Glutamatergic neuron (in vitro differentiated cells): Measurements from ENCODE around the gene GALNT9. TPM values are rescaled to one million over a fixed set of nuclear protein-coding genes. Genes with fewer than 3 reads are reported as not detected.

ENCODE experiments used
- DNase-seq: peaks from one replicate; pipeline ENCODE4 v3.0.0; 2022
- H3K27ac Mint-ChIP-seq: one replicate; pipeline ENCODE4 v1.8.0; 2020; ENCODE audit warnings: mild to moderate bottlenecking, mixed read lengths, inconsistent platforms; ENCODE audit not compliant: unreplicated experiment
- H3K27me3 Mint-ChIP-seq: one replicate; pipeline ENCODE4 v1.8.0; 2020; ENCODE audit warnings: mild to moderate bottlenecking, moderate library complexity, mixed read lengths, inconsistent platforms; ENCODE audit not compliant: unreplicated experiment
- H3K36me3 Mint-ChIP-seq: one replicate; pipeline ENCODE4 v1.8.0; 2020; ENCODE audit warnings: mild to moderate bottlenecking, mixed read lengths, inconsistent platforms; ENCODE audit not compliant: unreplicated experiment
- H3K4me1 Mint-ChIP-seq: one replicate; pipeline ENCODE4 v1.8.0; 2020; ENCODE audit warnings: mild to moderate bottlenecking, low read depth, mixed read lengths, inconsistent platforms; ENCODE audit not compliant: unreplicated experiment
- H3K4me3 Mint-ChIP-seq: one replicate; pipeline ENCODE4 v1.8.0; 2020; ENCODE audit warnings: mild to moderate bottlenecking, mixed read lengths, inconsistent platforms; ENCODE audit not compliant: unreplicated experiment
- H3K9me3 Mint-ChIP-seq: one replicate; pipeline ENCODE4 v1.8.0; 2020; ENCODE audit warnings: mild to moderate bottlenecking, moderate library complexity, mixed read lengths, inconsistent platforms; ENCODE audit not compliant: unreplicated experiment
- total RNA-seq: library from RNA; stranded (reverse); fragmentation: NEBNext Ultra II Directional; extraction: Animal tissue kit (Norgen Biotek cat#: 25700); gene quantifications from one replicate; pipeline ENCODE4 v1.2.1, GENCODE V29; 2021; ENCODE audit not compliant: unreplicated experiment
- TF ChIP-seq, protein P1 (sequence below): fragments of 200-600 bp; sonication (generic); IDR thresholded peaks from one replicate; pipeline ENCODE4 v1.5.0; 2021; ENCODE audit not compliant: partially characterized antibody, unreplicated experiment

The GALNT9 gene
- total RNA-seq, 1 donor from 2014 or later = 13.7 TPM

DNA sequence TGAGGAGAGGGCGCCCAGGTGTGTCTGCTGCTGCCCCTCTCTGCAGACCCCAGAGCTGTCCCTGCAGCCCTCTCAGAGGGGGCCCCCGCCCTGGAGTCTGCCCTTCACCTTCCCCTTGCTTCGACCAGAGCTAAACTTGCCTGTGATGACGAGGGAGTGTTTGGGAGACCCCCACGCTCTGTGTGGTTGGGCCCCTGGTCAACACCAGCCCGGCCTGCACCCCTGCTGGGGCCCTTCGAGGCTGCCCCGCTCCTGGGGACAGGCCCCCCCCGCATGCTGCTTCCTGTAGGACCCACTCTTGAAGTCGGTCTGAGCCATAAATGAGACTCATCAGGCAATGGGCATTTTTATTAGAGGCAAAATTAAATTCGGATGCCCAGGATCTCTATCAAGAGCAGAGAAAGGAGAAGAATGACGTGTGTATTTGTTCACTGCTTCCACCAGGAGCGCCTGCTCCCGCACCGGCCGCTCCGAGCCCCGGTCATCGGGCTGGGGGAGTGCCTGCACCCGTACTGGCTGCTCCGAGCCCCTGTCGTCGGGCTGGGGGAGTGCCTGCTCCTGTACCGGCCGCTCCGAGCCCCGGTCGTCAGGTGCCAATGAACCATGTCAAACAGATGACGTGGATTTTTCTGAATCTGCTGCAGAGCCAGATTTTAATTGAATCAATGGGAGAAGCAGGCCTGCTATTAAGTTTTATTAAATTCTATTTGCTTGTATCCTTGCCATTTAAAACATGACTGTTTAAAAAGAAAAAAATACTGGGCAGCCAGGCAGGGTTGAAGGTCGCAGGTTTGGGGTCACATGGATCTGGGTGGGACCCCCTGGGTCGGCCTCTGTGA is 137.5 kb downstream of the GALNT9 start:
- Mint-ChIP-seq H3K36me3 (peaks cover 4% of the 10 kb centered on the region), H3K4me3 (no peak overlapping the region), H3K27ac (no peak overlapping the region), H3K9me3 (peaks cover 2% of the 10 kb centered on the region), H3K4me1 (no peaks in the 10 kb centered on the region), H3K27me3 (peaks cover 7% of the 10 kb centered on the region)
- TF ChIP-seq, protein P1, sequence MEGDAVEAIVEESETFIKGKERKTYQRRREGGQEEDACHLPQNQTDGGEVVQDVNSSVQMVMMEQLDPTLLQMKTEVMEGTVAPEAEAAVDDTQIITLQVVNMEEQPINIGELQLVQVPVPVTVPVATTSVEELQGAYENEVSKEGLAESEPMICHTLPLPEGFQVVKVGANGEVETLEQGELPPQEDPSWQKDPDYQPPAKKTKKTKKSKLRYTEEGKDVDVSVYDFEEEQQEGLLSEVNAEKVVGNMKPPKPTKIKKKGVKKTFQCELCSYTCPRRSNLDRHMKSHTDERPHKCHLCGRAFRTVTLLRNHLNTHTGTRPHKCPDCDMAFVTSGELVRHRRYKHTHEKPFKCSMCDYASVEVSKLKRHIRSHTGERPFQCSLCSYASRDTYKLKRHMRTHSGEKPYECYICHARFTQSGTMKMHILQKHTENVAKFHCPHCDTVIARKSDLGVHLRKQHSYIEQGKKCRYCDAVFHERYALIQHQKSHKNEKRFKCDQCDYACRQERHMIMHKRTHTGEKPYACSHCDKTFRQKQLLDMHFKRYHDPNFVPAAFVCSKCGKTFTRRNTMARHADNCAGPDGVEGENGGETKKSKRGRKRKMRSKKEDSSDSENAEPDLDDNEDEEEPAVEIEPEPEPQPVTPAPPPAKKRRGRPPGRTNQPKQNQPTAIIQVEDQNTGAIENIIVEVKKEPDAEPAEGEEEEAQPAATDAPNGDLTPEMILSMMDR = no peak
- DNase-seq = no peak

DNA sequence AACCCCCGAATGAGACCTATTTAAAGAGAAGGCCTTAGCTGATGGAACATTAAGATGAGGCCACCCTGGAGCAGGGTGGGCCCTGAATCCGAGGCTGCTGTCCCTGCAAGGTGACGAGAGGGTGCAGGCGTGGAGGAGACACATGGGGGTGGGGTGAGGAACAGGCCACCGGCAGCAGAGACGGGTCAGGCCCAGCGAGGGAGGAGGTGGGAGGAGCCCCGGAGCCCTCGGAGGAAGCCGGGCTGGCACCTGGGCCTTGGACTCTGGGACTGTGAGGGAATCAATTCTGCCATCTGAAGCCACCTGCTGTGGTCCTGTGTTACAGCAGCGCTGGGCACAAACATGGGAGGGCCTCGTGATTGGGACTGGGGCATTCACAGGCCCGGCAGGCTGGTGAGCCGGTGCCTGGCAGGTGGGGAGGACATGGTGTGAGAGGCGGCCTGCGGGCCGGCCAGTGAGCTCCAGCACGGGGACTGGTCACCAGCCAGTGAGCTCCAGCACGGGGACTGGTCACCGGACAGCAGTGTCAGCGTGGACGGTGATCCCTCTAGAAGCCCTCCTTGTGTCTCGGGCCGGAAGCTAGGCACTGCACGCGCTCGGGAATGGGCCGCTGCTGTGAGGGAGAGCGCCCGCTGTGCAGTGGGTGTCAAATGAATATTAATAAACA is 138.4 kb downstream of the GALNT9 start:
- Mint-ChIP-seq H3K36me3 (peaks cover 5% of the 10 kb centered on the region), H3K27me3 (peaks cover 6% of the 10 kb centered on the region), H3K4me1 (no peaks in the 10 kb centered on the region), H3K27ac (no peak overlapping the region), H3K9me3 (peaks cover 2% of the 10 kb centered on the region), H3K4me3 (no peak overlapping the region)
- DNase-seq = no peak
- TF ChIP-seq, protein P1 = no peak

GRCh38 chr12:132190012-132190755 is 139.2 kb downstream of the GALNT9 start:
- Mint-ChIP-seq H3K4me3 (peak overlapping the region; percentile 84), H3K4me1 (no peaks in the 10 kb centered on the region), H3K36me3 (peaks cover 13% of the 10 kb centered on the region), H3K27me3 (peaks cover 6% of the 10 kb centered on the region), H3K27ac (no peak overlapping the region), H3K9me3 (peaks cover 7% of the 10 kb centered on the region)
- TF ChIP-seq, protein P1 = no peak
- peak; percentile 50 for DNase-seq

- peaks cover 6% of the 10 kb centered on the region for H3K27me3 Mint-ChIP-seq
- H3K9me3 Mint-ChIP-seq = peaks cover 11% of the 10 kb centered on the region
- DNase-seq = peak; percentile 85
- H3K36me3 Mint-ChIP-seq = peaks cover 15% of the 10 kb centered on the region
- no peaks in the 10 kb centered on the region for H3K4me1 Mint-ChIP-seq
- H3K4me3 Mint-ChIP-seq = peak overlapping the region; percentile 95
- TF ChIP-seq, protein P1 = no peak
- peak overlapping the region; percentile 91 for H3K27ac Mint-ChIP-seq
Measured at GRCh38 chr12:132189378-132190011, 139.9 kb downstream of the GALNT9 start.
